GM19351 (cell line): ENCODE data around the gene ZNF385B.

Experiments used
- ATAC-seq: cut with Tn5 transposase; IDR thresholded peaks from one replicate; pipeline ENCODE4 v1.9.1; 2021; ENCODE audit warnings: mild to moderate bottlenecking, moderate library complexity; ENCODE audit not compliant: unreplicated experiment

ZNF385B gene

DNA sequence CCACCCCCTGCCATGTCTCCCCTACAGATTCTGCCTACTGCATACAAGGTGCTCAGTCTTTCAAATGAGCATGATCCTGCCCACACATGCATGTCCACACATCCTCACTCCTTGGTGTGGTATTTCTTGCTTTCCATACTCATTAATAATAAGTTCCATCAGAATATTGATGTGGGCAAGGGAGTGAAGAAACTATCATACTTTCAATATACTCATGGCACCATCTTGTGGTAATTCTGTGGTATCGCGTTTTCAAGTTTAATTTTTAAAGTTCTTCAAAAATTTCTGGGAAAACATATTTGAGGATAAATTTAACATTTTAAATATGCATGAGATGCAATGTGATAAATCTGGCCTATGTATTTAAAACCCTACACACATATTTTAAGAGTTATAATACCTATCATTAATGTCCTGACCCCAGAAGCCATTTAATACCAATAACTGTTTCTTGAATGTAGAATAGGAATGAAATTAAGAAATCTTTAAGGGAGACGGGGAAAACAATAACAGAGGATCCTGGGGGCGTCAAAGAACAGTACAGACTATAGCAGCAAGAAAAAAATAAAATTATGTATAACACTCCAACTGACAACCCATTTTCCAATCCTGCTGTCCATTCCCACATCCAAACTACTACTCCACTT is 110.1 kb downstream of the ZNF385B start:
- peak; percentile 61 for ATAC-seq

DNA sequence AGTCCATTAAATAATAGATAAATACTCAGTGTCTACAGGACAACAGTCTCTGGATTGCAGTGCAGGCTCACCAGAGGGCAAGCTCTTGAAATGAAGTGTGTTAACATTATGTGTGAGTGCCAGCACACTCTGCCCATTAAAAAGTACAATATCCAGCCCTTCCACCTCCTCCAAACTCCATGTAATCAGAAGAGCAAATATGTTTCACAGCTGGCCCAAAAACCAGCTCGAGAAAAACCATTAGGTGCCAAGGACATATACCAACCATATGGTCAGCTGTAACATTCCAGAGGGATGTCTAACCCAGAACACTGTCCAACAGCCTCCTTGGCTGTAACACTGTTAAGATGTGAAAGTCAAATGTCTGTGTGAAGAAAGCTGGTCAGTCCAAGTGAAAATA is 112.2 kb downstream of the ZNF385B start:
- no peak for ATAC-seq

DNA sequence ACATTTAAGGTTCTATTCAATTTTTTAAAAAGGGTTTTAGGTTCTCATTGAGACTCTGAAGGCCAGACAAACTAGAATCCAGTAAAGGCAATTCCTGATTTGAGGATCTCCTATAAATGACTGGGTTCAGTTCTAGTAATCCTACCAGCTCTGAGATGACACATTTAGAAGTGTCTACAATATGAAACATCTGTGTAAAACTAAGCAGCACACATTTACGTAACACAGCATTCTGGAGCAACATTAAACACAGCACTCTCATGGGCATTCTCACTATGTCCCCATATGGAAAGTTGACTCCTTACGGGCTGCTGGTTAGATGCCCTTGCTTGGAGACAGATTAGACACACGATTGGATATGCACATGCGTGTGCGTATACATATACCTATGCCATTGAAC is 114.4 kb downstream of the ZNF385B start:
- ATAC-seq: no peak

DNA sequence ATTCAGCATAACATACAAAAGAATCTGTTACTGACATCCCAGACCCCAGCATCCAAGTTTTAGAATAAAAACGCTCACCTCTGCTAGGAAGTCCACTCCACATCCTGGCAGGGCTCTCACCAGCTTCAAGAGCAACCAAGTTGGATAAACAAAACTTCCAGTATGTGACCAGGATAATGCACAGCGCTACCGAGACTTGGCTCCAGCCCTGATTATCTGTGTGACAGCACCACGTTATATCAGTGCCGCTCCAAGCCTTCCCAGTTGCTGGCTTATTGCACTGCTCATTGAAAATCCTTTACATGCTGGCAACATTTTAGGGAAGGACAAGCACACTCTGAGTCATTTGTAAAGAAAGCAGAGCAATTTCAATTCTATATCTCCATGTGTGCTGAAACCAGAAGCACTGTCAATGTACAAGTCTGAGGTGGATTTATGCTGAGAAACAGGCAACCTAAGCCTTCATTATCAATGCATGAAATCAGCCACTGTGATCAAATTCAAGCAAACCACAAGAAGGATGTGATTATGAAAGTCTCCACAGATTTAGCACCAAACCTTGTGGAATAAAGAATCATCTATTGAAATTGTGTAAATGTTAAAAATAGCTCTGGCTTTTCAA is 115.7 kb downstream of the ZNF385B start:
- no peak for ATAC-seq

DNA sequence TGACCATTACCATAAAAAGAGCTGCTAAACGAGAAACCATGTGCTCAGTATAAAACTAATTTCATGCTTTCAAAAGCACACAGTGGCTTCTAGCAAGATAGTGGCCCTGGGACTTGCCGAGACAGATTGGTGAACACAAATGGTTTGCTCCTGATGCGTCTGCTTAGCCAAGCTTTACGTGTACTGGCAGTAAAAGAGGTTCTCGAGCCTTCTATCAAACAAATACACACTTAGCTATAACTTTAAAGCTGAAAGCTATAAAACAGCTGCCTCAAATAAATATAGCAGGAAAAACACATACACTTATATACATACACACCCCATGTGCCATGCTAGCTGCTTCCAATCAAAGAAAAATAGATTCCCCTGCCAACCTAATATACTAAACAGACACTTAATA is 117.0 kb downstream of the ZNF385B start:
- no peak for ATAC-seq

DNA sequence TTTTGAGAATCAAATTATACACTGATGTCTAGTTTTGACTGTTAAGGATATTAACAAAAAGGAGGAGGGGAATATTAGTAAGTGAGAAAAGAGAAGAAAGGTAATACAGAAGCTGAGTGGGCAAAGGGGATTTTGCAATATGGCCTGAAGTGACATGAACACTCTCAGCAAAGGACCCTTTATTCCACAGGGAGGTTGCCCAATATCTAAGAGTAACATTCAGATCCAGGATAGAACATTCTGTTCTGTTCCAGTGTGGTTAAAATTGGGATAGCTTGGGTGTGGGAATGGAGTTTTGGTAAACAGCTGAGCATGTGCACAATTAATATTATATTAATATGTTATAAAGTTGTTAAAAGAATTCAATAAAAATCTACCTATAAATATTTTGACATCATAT is 120.1 kb downstream of the ZNF385B start:
- no peak for ATAC-seq

DNA sequence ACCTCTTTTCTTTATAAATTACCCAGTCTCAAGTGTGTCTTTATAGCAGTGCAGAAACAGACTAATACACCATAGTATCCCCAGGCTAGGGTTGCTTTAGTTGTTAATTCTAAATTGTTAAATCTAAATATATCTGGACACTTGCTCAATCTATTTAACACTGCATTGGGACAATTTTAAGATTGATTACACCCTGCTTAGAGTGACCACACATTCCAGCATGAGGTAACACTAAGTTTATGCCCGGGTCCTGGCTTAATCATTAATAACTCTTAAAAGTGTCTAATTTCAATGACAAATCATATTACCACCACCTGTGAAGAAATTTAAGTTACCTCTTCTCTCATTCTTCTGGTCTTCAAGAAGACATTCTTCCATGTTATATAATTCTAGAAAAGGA is 131.4 kb downstream of the ZNF385B start:
- ATAC-seq: no peak

DNA sequence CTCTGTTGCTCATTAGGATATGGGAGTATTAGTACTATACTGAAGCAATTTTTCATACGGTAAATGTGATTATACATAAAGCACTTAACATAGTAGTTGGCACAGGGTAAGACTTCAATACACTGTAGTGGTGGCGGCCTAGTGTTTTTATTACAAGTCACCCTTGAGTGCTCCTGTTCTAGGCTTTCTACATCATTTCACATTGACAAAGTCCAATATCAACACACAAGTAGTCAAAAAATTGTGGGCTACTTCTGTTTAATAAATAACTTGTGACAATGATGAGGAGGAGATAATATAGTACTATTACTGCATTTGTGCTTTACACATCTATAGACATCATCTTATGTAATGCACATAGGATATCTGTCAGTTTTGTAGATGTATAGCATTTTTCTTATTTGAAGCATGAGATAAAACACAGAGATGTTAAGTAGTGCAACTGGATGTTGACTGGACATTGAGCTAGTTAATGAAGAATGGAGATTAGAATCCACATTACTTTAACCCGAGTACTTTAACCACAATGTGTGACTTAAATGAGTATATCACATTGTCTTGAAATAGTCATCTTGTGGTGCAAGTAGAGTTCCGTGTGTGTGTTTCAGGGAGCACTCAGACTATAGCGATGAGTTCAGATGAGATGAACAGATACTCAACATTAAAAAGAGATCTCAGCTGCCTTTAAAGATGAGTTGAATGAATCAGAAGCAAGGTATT is 134.8 kb downstream of the ZNF385B start:
- no peak for ATAC-seq

DNA sequence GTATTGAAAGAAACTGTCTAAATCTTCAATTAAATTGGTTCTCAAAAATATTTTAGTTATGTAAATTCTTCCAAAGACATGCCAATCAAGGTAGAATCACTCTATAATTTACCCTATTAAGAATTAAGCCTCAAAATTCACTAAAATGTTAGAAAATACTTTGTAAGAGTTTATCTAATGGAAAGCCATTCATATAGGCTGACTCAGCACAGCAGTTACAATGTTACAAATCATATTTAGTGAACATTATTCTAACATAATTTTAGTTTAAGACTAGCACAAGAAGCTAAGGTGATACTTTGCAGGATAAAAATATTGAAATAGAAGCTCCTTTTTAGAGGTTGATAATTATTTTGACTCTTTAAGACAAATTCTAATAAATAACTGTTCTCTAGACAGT is 137.0 kb downstream of the ZNF385B start:
- ATAC-seq: no peak

DNA sequence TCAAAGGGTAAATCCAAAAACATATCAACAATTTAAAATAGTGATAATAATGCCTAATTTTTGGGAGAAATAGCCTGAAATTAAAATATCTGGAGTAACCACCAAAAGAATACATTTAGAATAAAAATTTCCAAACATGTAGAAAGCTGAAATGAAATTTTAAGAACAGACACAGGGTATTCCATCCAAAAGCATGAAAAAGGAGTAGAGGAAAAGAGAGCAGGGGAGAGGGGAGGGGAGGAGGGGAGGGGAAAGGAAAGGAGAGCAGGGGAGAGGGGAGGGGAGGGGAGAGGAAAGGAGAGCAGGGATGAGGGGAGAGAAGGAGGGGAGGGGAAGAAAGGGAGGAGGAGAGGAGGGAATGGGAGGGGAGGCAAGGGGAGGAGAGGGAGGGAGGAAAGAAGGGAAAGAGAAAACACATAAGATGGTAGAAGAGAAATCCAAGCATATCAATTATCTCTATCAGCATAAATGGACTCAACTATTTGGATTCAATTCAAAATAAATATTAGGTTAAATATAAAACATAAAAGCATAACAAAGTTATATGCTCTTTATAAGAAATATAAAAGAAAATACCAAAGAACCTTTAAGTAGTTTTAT is 141.1 kb downstream of the ZNF385B start:
- ATAC-seq: no peak

DNA sequence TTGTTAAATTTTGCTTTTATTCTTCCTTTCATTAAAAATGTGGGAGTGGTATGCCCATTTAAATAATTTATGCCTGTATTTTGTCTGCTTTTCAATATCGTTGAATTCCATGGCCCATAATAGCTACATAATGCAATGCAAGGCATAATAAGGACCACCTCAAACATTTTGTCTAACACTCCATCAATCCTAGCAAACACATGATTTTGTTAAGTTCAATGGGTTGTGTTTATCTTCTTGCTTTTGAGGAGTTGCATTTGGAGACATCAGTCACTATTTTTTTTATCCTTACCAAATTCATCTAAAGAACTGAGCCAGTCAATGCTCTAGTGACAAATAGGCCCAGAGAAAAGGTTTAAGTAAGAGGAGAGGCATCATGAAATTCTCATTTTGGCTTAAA is 145.5 kb downstream of the ZNF385B start:
- no peak for ATAC-seq

DNA sequence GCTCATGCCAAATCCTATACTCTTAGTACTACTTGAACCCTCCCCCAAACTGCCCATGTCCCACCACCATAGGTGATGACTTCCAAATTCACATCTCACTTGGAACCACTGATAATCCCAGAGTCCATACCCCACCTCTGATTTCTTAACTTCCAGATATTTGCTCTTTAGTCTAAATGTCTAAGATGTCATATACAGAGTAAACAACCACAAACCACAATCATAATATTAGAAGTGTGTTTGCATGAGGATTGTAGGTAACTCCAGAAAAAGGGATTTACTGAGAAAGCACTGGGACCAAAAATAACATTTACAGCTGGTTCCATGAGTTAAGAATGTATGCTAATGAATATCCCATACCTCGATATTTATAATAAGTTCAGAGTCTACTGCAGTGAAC is 146.2 kb downstream of the ZNF385B start:
- ATAC-seq: no peak

DNA sequence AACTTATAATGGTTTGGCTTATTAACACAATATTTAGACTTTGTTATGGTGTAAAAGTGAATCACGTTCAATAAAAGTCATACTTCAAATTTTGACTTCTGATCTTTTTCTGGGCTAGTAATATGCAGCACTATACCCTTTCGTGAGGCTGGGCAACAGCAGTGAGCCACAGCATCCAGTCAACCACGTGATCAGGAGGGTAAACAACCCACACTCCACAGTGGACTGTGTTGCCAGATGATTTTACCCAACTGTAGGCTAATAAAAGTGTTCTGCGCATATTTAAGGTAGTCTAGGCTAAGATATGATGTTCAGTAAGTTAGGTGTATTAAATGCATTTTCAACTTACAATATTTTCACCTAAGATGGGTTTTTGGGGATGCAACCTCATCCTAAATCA is 148.6 kb downstream of the ZNF385B start:
- no peak for ATAC-seq

DNA sequence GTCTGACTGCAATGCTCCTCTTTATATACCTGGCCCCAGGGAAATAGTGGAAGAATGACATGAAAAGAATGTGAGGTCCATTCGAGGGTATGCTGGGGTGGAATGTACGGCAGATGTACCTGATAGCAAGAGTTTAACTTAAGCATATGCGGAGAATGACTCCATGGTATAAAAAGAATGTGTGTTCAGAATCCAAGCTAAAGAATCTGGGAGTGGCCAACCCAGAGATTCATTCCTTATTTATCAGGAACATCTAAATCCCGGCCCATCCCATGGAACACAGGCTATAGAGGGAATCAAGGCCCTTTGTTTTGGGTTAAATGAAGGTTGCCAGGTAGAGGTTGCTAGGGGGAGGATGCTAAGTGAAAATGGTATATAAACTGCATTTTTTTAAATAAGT is 150.0 kb downstream of the ZNF385B start:
- no peak for ATAC-seq

DNA sequence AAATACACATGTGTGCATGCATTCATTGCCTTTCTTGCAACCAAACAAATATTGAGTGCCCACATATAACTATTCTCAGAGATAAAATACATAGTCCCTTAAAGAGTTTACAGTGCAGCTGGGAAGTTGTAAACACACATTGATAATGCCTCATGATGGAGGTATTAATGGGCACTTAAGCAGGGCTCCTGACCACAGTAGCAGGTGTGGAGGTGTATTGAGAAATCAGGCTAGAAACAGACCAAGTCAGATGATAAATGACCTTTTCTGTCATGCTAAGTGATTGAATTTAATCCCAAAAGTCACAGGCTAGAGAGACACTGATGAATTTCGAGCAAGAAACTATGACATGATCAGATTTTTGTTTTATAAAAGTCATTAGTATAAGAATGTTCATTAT is 157.7 kb downstream of the ZNF385B start:
- no peak for ATAC-seq

DNA sequence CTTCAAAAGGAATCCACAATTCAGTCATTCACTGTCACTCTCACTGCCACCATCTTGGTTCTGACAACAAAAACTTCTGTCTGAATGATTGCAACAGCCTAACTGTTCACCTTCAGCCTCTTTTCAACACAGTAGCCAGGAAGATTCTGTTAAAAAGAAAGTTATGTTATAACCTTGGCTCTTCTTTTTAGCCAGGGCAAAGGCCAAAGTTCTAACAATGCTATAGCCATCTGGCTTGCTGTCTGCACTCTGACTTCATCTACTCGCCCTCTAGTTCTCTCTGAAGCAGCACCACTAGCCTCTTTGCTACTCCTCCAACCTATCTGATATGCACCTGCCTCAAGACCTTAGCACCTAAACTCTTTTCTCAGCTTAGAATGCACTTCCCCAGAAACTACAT is 158.5 kb downstream of the ZNF385B start:
- ATAC-seq: no peak

DNA sequence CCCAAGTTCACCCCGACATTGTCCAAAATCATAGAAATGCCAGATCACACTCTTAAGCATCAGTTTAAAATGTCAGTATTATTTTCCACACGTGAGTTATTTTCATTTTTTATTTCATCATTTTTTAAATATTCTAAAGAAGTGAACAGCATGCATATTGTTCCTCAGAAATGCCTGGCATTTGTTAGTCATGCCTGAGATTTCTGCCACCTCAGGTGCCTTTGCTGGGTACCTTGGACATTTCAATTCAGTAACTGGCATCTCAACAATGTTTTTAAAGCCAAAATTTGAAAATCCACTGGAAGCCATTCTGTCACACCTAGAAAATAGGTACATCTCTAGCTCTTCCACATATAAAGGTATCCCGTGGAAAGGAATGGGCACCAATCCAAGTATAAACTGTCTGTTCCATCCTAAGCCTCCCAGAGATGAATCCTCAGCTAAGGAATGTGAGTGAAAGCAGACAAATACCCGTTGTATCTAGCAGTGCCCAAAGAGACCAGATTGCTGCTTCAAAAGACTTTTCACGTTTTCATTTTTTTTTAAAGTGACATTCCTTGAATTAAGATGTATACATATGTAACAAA is 159.8 kb downstream of the ZNF385B start:
- no peak for ATAC-seq

DNA sequence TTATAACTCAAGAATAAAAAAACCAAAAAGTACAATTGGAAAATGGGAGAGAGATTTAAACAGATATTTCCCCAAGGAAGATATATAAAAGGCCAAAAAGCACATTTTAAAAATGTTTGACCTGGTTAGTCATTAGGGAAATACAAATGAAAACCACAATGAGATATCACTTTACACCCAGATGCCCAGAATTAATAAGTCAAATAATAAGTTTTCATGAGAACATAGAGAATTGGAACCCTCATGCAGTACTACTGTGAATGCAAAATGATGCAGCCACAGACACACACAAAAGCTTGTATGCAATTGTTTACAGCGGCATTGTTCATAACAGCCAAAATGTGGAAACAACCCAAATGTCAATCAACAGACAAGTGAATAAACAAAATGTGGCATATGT is 165.9 kb downstream of the ZNF385B start:
- no peak for ATAC-seq

DNA sequence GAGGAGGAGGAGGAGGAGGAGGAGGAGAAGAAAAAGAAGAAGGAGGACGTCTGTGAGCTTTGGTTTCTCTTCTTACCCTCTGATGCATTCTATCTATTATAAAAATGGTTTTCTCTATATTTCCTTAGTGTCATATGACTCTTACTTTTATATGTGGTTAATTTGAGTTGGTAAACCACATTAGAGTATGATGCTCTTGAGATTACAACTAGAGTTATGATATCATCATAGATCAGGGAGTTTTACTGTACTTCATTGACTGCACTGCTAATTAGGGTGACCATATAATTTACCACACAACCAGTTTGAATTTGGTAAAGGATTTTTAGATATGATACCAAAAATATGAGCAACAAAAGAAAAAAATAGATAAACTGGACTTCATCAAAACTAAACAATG is 166.4 kb downstream of the ZNF385B start:
- ATAC-seq: no peak

DNA sequence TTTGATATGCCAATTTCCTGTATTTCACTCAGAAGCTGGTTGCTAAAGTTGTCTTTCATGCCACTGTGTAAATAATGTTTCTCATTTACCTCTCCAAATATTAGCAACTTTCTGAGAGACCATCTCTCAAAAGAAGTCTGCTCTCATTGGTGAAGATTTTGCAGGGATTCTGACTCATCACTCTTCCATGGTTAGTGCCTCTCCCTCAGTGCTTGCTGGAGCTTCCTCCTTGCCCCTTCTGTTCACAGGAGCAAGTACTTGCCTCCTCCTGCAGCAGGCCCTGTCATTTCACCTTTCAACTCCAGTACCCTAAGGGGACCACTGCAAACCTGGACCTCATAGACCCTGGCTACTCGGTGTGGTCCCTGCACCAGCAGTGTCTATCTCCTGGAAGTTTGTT is 168.8 kb downstream of the ZNF385B start:
- ATAC-seq: no peak

DNA sequence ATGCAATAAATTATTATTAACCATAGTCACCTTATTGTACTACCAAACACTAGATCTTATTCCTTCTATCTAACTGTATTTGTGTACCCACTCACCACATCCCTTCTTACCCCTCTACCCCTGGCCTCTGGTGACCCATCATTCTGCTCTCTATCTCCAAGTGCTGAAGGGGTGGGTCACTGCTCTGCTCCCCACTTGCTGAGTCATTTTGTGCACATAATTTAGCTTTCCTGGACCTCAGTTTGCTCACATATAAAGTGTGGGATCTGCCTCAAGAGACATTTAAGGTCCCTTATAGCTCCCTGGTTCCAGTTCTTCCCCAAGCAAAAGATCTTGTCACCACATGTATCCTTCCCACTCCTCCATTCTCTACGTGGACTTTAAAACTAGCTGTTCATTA is 169.4 kb downstream of the ZNF385B start:
- ATAC-seq: no peak

DNA sequence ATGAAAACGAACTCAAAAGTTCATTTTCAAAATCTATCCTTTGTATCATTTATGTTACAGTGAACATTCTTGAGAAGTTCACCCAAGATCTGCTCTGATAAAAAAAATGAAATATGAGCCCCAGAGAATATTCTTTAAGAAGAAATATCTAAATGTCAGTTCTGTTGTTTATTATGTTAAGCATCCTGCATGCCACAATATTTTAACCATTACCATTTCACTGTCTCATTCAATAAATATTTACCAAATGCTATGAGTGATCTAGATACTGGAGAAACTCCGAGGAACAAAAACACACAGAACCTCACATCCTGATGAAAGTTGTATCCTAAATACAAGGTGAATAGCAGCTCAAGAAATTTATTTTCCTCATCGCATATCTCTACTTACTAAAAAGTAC is 170.2 kb downstream of the ZNF385B start:
- no peak for ATAC-seq
